DMS 273 (cell line): ENCODE measurements around the gene IRGQ.
"Not testable (repeated sequence)": the region's sequence is repeated elsewhere in the genome, so short reads cannot be mapped to it uniquely, and the experiment has no call there.

Source experiments
- DNase-seq: peaks from one replicate; lab custom pipeline; 2025; ENCODE audit not compliant: unreplicated experiment; lab: John Stamatoyannopoulos, UW

Gene IRGQ, protein sequence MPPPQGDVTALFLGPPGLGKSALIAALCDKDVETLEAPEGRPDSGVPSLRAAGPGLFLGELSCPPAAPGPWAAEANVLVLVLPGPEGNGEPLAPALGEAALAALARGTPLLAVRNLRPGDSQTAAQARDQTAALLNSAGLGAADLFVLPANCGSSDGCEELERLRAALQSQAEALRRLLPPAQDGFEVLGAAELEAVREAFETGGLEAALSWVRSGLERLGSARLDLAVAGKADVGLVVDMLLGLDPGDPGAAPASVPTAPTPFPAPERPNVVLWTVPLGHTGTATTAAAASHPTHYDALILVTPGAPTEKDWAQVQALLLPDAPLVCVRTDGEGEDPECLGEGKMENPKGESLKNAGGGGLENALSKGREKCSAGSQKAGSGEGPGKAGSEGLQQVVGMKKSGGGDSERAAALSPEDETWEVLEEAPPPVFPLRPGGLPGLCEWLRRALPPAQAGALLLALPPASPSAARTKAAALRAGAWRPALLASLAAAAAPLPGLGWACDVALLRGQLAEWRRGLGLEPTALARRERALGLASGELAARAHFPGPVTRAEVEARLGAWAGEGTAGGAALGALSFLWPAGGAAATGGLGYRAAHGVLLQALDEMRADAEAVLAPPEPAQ

GRCh38 chr19:43595999-43596841, at the start of gene IRGQ, which contains the start of gene ZNF576:
Gene IRGQ (minus strand): TSS chr19:43596134. CDS start chr19:43595338, 796 bp downstream.
Gene ZNF576 (plus strand): TSS chr19:43596595. CDS start chr19:43597109, 514 bp downstream.
- peak; percentile 100 for DNase-seq

DNA sequence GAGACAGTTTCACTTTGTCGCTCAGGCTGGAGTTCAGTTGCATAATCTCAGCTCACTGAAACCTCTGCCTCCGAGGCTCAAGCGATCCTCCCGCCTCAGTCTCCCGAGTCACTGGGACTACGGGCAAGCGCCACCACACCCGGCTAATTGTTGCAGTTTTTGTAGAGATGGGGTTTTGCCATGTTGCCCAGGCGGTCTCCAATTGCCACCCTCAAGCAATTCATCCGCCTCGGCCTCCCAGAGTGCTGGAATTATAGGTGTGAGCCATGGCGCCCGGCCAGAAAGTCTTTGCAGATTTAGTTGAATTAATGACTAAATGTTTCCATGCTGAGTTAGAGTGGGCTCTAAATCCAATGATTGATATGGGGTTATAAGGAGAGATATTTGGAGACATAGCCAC, 48.2 kb upstream of the IRGQ start:
- no peak for DNase-seq

- DNase-seq, result peak; percentile 22
Measured at GRCh38 chr19:43643326-43643725, 47.4 kb upstream of the IRGQ start.

DNA sequence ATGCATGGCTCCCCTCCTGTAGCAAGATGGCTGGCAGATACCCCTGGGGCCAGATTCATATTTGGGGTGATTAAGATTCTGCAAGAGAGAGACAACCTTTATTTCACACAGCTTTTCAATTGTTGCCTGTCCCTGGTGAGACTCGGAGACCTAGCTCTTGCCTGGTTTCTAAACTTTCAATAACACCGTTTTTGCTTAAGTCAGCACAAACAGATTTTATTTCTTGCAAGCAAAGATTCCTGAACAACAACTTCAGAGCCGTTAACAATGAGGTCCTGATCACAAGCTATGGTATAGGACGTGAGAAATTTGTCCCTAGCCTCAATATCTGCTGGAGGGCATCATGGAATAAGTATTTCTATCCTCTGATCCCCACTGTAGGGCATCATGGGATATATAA, 46.6 kb upstream of the IRGQ start:
- no peak for DNase-seq

DNA sequence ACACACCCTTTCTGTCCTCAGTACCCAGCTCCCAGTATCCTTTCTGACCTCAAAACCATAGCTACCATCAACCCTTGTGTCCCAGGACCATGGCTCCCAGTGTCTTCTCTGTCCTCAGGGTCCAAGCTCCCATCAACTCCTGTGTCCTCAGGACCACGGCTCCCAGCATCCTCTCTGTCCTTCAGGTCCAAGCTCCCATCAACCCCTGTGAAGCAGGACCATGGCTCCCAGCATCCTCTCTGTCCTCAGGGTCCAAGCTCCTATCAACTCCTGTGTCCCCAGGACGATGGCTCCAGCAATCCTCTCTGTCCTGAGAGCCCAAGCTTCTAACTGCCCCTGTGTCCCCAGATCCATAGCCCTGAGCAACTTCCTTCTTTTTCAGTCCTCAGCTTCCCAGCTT, 45.4 kb upstream of the IRGQ start:
- no peak for DNase-seq

GRCh38 chr19:43640424-43640757, 44.5 kb upstream of the IRGQ start:
- DNase-seq, result no peak

- peak; percentile 50 for DNase-seq
Measured at GRCh38 chr19:43639519-43640423, 43.8 kb upstream of the IRGQ start, which contains the start of gene CADM4. Gene CADM4 (minus strand): TSS chr19:43639850. CDS start chr19:43639790, 60 bp downstream.

DNA sequence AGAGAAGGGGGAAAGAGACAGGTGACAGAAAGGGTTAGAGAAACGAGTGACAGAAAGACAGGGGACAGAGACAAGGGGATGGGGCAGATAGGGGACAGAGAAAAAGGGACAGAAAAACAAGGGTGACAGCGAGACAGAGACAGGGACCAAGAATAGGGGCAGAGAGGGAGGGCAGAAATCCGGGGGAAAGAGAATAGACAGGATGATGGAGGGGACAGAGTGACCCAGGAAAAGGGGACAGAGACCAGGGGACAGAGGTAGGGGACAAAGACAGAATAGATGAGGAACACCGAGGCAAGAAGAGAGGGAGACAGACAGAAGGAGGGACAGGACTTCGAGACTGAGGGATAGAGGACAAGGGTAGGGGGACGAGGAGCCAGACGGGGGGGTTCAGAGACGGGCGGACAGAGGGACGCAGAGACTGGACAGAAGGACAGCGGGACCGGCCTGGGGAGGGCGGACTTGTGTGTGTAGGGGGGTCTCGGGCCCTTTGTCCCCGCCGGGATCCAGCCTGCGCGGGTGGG, 43.1 kb upstream of the IRGQ start:
- no peak for DNase-seq

DNA sequence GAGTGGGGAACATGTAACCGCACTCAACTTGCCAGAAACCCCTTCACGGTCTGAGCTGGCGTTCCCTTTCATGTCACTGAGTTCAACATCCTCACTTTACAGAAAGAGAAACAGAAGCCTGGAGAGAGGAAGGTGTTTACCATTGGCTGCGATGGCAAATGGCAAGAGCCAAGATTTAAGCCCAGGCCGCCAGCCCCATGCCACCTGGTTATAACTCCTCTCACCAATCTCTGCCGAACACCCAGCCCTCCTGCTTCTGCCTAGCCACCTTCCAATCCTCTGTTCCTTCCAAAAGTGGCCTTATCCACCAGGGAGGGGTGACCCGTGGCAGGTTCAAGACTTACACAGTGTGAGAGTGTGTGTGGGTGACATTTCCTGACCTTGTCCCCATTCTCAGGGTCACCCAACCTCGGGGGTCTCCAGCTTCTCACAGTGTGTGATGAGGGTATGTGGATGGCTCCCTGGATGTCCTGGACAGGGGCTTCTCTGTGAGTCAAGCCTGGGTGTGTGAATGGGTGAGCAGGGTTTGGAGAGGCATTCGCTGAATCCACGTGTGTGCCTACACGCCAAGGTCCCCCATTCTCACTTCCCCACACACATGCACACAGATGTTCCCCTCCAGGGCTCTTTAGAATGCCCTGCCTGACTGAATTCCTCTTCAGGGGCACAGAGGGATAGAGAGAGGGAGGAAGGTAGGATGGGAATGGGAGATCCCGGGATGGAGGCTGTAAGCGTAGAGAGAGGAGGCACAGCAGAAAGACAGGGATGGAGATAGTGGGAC, 42.5 kb upstream of the IRGQ start:
- no peak for DNase-seq

DNA sequence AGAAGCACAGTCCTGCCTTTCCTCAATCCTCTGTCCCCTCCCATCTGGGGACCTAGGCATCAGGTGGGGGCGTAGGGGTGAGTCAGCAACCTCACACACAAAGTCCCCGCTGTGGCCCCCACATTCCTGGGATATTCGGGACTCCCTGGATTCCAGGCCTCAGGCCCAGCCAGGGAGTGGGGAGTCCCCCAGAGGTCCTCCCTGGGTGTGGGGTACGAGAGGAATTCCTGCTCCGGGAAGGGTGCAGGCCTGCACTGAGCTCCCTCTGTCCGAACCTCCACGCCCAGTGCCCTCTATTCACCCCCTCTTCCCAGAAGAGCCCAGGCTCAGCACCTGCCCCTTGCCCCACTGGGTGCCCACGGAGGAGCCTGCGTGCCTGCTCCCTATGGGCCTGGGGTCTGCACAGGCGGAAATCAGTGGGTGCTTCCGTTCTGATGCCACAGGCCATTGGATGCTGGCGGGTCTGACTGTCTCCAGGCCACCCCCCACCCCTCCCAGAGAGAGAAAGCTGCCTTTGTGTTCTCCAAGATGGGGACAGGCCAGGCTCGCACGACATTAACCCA, 40.3 kb upstream of the IRGQ start:
- DNase-seq, result no peak

DNA sequence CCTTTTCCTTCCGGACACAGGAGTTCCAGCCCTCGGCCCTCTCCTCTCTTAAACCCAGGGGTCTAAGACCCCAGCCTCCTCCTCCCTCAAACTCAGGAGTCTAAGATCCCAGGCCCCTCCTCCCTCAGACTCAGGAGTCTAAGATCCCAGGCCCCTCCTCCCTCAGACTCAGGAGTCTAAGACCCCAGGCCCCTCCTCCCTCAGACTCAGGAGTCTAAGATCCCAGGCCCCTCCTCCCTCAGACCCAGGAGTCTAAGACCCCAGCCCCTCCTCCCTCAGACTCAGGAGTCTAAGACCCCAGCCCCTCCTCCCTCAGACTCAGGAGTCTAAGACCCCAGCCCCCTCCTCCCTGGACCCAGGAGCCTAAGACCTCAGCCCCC, 39.6 kb upstream of the IRGQ start:
- not testable (repeated sequence) for DNase-seq

- DNase-seq, result no peak
Measured at GRCh38 chr19:43634872-43635560, 39.1 kb upstream of the IRGQ start.

DNA sequence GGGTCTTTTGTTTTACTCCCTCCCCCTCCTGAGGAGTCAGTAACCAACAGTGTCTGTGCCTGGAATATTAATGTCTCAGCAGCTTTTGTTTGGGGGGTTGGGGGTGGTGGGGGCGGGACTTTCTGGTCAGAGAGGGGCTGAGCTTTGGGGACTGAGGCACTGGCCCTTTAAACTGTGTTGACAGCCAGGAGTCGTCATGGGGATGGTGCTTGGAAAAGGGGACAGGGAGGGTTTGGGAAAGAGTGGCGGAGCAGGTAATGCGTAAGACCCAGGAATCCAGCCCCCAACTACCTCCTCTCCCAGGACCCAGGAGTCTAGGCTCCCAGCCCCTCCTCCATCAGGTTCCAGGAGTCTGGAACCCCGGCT, 38.6 kb upstream of the IRGQ start:
- DNase-seq, result no peak

- peak; percentile 28 for DNase-seq
Measured at GRCh38 chr19:43634068-43634467, 38.1 kb upstream of the IRGQ start.

- DNase-seq, result no peak
Measured at GRCh38 chr19:43633520-43633919, 37.6 kb upstream of the IRGQ start.

- no peak for DNase-seq
Measured at GRCh38 chr19:43631491-43631890, 35.6 kb upstream of the IRGQ start.

DNA sequence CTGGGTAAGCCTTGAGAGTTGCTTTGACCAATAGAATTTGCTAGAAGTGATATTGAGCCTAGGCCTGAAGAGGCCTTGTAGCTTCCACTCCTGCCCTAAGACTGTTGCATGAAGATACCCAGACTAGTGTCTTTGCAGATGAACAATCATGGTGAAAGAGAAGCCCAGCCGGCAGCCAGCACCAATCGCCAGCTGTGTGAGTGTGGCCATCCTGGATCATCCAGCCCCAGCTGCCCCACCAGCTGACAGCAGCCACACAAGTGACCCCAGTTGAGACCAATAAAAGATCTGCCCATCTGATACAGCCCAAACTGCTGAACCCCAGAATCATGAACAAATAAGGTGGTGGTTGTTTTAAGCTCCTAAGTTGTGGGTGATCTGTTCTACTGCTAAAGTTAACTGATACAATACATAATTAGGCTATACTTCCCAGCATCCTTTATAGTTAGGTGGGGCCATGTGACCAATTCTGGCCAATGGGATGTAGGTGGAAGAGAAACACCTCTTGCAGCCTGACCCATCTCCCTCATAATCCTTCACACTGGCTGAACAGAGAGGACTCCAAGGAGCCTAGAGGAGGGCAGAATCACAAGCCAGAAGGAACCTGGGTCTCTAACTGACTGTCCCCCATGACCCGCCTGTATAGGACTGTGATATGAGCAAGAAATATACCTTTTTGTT, 32.9 kb upstream of the IRGQ start:
- DNase-seq, result no peak

- DNase-seq, result no peak
Measured at GRCh38 chr19:43626838-43627237, 30.9 kb upstream of the IRGQ start.
